HEK293 (cell line): Measurements from ENCODE around the gene MRPL41.

Source experiments
- CTCF ChIA-PET: fragments of 350-600 bp; formaldehyde crosslinking; extraction: SDS; loops from one replicate; lab custom pipeline; 2021; ENCODE audit warnings: antibody characterized with exemption; lab: Yijun Ruan, JAX
- POLR2A ChIA-PET: fragments of 300-600 bp; formaldehyde crosslinking; extraction: SDS; loops from one replicate; lab custom pipeline; 2020; ENCODE audit warnings: antibody characterized with exemption, inconsistent platforms; lab: Yijun Ruan, JAX
- H3K27ac ChIP-seq: fragments of 200-500 bp; sonication (Bioruptor generic); 2 replicates; pipeline ENCODE4 v1.5.1; 2014; ENCODE audit warnings: low read depth, low read length, control low read depth, inconsistent platforms; ENCODE audit errors: extremely low read depth
- H3K36me3 ChIP-seq, 2 experiments: fragments of 200-500 bp in 1 of 2; sonication (Bioruptor generic) in 1 of 2; 1 replicate in 1 of 2; 2 replicates in 1 of 2; pipeline ENCODE4 v1.5.1; 2014 to 2017; ENCODE audit warnings: inconsistent platforms in 2 of 2, low read length in 2 of 2; ENCODE audit not compliant: control insufficient read depth in 2 of 2, insufficient read depth in 1 of 2
- H3K4me1 ChIP-seq: fragments of 200-500 bp; sonication (Bioruptor generic); 2 replicates; pipeline ENCODE4 v1.5.1; 2014; ENCODE audit warnings: mild to moderate bottlenecking, low read length, inconsistent platforms; ENCODE audit not compliant: control insufficient read depth, insufficient read depth
- H3K4me3 ChIP-seq: 2 replicates; pipeline ENCODE4 v1.5.1; 2011; ENCODE audit warnings: low read depth, mild to moderate bottlenecking, control low read depth, low read length, moderate library complexity
- H3K9me3 ChIP-seq: fragments of 200-500 bp; sonication (Bioruptor generic); 2 replicates; pipeline ENCODE4 v1.5.1; 2014; ENCODE audit warnings: low read depth, low read length, inconsistent platforms; ENCODE audit not compliant: control insufficient read depth, insufficient read depth
- PRDM1 ChIP-seq: fragments of 450-650 bp; formaldehyde crosslinking; IDR thresholded peaks from 2 replicates; pipeline ENCODE4; 2016; ENCODE audit warnings: missing biosample characterization, missing genetic modification characterization
- ZNF146 ChIP-seq: fragments of 450-650 bp; formaldehyde crosslinking; IDR thresholded peaks from 2 replicates; pipeline ENCODE4 v1.5.1; 2016; ENCODE audit warnings: missing biosample characterization, missing genetic modification characterization
- ZNF639 ChIP-seq: fragments of 450-650 bp; formaldehyde crosslinking; IDR thresholded peaks from 2 replicates; pipeline ENCODE4 v1.5.1; 2016; ENCODE audit warnings: missing biosample characterization, missing genetic modification characterization

MRPL41 gene

GRCh38 chr9:137598943-137599342, 47.3 kb downstream of the MRPL41 start:
- no peak for TF ChIP-seq ZNF146 (tag by site-specific recombination)
- no peak for TF ChIP-seq ZNF639 (tag by site-specific recombination)
- peak; percentile 93 for TF ChIP-seq PRDM1
- H3K27ac ChIP-seq, result no peak overlapping the region
- H3K9me3 ChIP-seq, result no peaks in the 10 kb centered on the region
- no peaks in the 10 kb centered on the region for H3K36me3 ChIP-seq
- ChIA-PET POLR2A (interaction anchor here (1.2 kb wide), 1 partner anchor 8 kb away, joined by 4 read pairs; no protein-coding TSS in a partner anchor), CTCF (no interaction called here)
- H3K4me1 ChIP-seq, result no peaks in the 10 kb centered on the region
- no peak overlapping the region for H3K4me3 ChIP-seq
